DMS114 treated with DMSO at 0.1 percent for 48 hours (cell line): ENCODE measurements around the gene TUBA4A.
"Not testable (repeated sequence)": the region's sequence is repeated elsewhere in the genome, so short reads cannot be mapped to it uniquely, and the experiment has no call there.

ENCODE experiments used
- DNase-seq: peaks from one replicate; lab custom pipeline; 2025; ENCODE audit not compliant: unreplicated experiment; lab: John Stamatoyannopoulos, UW

Gene TUBA4A

DNA sequence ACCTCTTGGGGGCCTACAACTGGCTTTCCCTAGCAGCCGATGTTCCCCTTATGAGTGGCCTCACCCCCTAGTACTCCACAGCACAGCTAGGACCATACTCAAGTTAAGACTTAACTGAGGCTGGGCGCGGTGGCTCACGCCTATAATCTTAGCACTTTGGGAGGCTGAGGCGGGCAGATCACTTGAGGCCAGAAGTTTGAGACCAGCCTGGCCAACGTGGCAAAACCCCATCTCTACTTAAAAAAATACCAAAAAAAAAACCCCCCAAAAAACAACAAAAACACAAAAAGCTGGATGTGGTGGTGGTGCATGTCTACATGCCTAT, 33.4 kb upstream of the TUBA4A start:
- DNase-seq: not testable (repeated sequence)

GRCh38 chr2:219286436-219287115, 32.9 kb upstream of the TUBA4A start:
- no peak for DNase-seq

DNA sequence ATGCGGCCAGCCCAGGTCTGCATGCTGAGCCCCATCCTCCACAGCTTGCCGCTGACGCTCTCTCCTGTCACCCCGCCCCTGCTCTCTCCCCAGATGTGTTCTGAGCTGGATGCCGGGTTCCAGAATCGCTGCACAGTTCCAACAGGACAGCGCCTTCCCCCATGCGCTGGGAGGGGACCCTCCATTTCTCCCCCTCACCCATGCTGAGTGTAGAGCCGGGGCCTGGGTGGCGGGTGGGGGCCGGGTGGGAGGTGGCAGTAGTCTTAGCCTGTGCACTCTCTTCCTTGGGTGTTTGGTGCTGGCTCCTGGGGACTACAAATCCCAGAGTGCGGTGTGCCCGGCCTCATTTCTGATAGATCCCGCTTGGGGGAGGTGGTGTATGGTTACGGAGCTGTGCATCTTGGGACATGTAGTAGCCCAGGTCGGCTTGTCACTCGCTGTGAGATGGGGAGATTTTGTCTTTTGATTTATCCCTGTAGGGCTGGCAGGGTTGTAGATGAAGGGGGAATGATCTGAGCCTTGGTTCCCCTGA, 32.2 kb upstream of the TUBA4A start:
- DNase-seq: peak; percentile 28

DNA sequence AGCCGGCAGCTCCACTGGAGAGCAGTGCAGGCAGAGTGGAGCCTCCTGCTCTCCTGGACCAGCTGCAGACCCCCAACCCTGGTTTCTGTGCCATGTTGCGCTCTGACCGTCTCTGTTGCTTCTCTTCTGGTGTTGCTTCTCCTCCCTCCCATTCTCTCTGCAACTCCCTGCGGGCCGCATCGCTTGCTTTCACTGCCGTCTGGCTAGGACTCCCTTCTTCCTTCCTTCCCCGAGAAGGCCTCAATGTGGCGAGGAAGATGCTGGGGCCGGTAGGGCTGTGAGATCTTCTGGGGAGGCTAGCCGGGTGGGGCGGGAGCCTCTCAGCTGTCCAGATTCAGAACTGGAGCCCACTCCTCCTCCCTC, 31.6 kb upstream of the TUBA4A start:
- DNase-seq: no peak

- DNase-seq: no peak
Observed at GRCh38 chr2:219284501-219285372, 31.0 kb upstream of the TUBA4A start.

- DNase-seq: no peak
Observed at GRCh38 chr2:219282943-219283581, 29.3 kb upstream of the TUBA4A start.

DNA sequence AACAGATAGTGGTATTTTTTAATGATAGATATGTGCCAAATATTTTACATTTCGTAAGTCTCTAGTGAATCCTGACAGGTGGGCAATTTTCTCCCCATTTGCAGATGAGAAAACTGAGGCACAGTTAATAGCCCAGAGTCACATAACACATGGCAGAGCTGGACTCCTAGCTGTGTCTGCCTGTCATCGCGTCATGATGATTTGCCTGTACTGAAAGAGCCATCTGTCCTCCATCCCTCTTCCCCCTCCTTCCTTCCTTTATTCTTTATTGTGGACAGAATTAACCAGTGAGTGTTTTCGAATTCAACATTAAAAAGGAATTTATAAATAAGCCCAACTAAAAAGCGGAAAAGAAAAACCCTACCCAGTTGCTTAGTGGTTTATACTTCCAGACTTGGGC, 28.7 kb upstream of the TUBA4A start:
- DNase-seq: no peak

- DNase-seq: no peak
Observed at GRCh38 chr2:219281588-219281987, 27.9 kb upstream of the TUBA4A start.

- DNase-seq: no peak
Observed at GRCh38 chr2:219280651-219281050, 26.9 kb upstream of the TUBA4A start.

GRCh38 chr2:219279916-219280516, 26.3 kb upstream of the TUBA4A start:
- no peak for DNase-seq

GRCh38 chr2:219279151-219279915, 25.6 kb upstream of the TUBA4A start, which contains the start of gene DNAJB2:
DNAJB2 (plus strand) TSS chr2:219279366; CDS start chr2:219279834, 468 bp downstream.
- peak; percentile 83 for DNase-seq

DNA sequence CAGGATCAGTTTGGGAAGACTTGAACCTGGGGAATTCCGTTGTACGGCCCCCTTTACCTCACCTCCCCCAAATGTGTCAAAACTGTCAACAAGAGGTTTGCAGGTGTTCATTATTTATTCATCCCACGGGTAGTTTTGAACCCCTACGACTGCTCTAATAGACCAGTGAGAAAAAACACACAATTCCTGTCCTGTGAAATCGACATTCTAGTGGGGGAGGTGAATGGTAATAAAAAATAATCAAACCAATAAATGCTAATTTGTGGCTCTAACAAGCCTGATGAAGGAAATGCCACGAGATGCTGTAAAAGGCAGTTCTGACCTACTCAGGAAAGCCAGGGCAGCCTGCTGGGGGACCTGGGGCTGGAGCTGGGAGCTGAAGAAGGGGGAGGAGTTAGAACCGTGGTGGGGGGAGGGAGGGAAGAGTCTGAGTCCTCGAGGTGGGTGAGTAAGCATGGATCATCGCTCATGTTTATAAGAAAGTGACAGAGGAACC, 25.0 kb upstream of the TUBA4A start:
- DNase-seq: no peak

DNA sequence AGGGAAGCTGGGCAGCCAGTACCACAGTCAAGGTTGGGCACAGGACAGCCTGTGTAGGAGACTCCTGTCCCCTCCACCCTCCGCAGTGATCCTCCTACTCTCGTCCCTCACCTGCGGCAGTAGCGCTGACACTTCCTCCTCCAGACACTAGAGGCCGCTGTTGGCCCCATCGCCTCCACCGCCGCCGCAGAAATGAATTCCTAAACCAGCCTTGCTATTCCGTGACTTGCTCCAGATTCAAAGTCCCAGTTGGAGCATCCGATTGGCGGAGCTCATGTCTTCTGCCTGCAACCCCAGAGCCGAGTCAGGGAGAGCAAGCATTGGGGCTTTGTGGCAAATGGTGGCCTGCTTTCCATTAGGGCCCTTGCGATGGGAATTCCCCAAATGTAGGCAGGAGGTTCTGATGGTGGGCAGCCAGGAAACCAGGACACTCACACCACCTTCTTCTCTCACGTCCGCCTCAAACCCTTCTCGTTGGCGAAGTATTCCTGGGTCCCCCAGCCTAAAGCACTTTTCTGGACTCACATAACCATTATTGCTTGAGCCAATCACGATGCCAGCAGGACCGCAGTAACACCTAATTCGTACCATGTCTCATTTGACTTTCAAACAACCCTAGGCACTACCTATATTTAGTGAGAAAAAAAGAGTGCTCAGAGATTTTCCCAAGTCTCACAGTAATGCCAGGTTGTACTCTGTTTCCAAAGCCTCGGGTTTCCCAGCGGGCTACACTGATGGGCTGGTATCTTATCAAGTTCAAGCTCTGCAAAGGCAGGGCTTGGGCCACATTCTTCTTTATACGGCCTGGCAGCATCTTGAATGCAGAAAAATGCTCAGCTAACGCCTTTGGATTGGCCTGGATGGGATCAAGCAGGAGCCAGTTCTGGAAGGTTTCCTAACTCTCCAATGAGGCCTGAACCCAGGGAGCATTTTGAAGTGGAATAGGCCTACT, 24.3 kb upstream of the TUBA4A start:
- peak; percentile 34 for DNase-seq

DNA sequence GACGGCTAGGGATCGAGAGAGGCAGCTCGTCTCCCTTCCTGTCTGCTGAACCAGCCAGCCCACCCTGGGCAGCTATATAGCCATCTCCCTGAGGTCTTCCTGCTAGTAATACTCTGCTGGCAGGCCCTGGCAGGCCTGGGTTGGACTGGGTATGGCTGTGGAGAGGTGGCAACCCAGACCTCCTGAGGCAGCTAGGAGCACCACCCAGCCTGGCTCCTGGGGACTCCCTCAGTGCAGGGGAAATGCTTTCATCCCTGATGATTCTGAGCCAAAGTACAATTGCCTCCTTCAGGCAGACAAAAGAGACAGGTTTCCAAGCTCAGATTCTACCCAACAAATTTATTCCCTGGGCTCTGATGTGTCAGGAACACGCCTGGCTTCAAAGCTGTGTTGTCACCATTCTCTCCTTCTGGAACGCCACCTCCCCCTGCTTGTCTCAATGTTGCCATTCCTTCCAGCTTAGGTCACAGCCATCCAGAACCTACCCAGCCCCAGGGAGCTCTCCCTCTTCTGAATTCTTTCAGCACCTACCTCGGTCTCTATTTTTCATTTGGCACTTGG, 20.7 kb upstream of the TUBA4A start:
- DNase-seq: no peak

- DNase-seq: no peak
Observed at GRCh38 chr2:219273937-219274336, 20.2 kb upstream of the TUBA4A start.

DNA sequence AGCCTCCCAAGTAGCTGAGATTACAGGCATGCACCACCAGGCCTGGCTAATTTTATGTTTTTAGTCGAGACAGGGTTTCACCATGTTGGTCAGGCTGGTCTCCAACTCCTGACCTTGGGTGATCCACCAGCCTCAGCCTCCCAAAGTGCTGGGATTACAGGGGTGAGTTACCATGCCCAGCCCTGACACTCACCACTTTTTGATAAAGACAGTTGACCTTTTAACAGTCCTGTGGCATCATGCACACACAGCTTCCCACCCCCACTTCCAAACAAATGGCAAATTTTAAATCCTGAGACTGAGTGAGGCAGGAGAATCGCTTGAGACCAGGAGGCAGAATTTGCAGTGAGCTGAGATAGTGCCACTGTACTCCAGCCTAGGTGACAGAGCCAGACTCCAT, 19.3 kb upstream of the TUBA4A start:
- no peak for DNase-seq

DNA sequence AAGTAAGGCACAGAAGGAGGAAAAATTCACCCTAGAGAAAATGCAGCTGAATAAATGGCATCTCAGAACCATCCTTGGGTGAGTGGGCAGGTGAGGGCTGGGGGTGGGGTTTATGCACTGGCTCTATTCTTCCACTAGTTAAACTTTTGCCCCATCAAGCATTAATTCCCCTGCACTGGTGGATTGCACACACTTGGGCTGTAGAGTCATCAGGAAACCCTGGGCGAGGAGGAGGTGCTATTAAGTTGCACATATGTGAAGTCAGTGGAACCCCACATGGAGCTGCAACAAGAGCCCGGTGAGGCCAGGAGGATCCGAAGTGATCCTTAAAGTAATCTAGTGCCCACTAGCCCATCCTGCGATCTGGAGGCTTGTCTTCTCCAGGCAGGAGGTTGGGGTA, 18.6 kb upstream of the TUBA4A start:
- DNase-seq: no peak

DNA sequence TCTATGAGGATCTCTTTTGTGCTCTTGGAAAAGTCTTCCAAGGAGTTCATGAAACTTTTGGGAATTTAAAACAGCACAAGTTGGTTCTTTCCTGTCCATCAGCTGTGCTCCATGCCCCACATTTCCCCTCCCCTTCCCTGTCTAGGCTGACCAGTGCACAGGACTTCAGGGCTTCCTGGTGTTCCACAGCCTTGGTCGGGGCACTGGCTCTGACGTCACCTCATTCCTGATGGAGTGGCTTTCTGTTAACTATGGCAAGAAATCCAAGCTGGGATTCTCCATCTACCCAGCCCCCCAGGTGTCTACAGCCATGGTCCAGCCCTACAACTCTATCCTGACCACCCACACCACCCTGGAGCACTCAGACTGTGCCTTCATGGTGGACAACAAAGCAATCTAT, 17.3 kb upstream of the TUBA4A start:
- DNase-seq: no peak

GRCh38 chr2:219270055-219270372, 16.3 kb upstream of the TUBA4A start:
- no peak for DNase-seq
